ENCODE data around the gene C11orf91. TPM values are rescaled to one million over a fixed set of nuclear protein-coding genes. Genes with fewer than 3 reads are reported as not detected.

The C11orf91 gene
- total and polyA plus RNA-seq, 2 donors (not counting 3 experiments of a cell fraction or from before 2014, with no cell fraction given): 0.94 to 2.1 TPM

DNA sequence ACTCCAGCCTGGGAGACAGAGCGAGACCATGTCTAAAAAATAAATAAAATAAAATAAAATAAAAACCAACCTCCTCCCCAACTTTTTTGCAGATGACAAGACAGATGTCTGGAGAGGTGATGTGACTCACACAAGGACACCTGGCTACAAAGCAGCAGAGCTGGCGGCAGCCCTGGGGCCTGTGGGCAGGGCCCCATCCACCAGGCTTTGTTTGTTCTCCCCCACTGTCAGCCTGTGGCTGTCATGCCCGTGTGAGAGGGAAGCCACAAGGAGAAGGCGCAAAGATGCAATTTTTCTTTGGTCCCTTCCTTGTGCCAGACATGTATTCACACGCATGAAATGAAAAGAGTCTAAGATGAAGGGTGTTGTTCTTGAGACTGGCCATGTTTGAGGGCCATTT is 19.0 kb upstream of the C11orf91 start:
- Histone ChIP-seq H3K9me1 (replicated peaks; ENCODE audit: control insufficient read depth, extremely low read depth, insufficient read depth, low read length) (no peaks in the 10 kb centered on the region), H3K4me3 (replicated peaks in 1 of 3; ENCODE audit: insufficient read depth in 1 of 3, low read depth in 1 of 3, low read length in 3 of 3) (no peak overlapping the region), H3K4me1 (ENCODE audit: control insufficient read depth, extremely low read depth, insufficient read depth, low read length) (peaks cover 60% of the 10 kb centered on the region), H4K20me1 (replicated peaks; ENCODE audit: control insufficient read depth, extremely low read depth, insufficient read depth, low read length) (no peaks in the 10 kb centered on the region), H3K9ac (replicated peaks; ENCODE audit: extremely low read depth, insufficient read depth, low read length) (no peak overlapping the region), H3K36me3 (ENCODE audit: control insufficient read depth in 2 of 2, extremely low read depth in 1 of 2, insufficient read depth in 2 of 2, low read length in 2 of 2) (peaks cover 26 to 40% of the 10 kb centered on the region in 2 experiments), H3K27ac (ENCODE audit: insufficient read depth, low read depth, low read length) (peak overlapping the region; percentile 99), H2AFZ (ENCODE audit: low read depth, low read length) (no peak overlapping the region), H3K9me3 (replicated peaks; ENCODE audit: control insufficient read depth, insufficient read depth, low read length) (no peaks in the 10 kb centered on the region), H3K4me2 (ENCODE audit: insufficient read depth, low read length) (no peak overlapping the region), H3K27me3 (ENCODE audit: control insufficient read depth in 2 of 2, insufficient read depth in 2 of 2, low read length in 2 of 2) (no peaks in the 10 kb centered on the region), H3K79me2 (ENCODE audit: control insufficient read depth, insufficient read depth, low read length) (peaks cover 99% of the 10 kb centered on the region)
- dilution Hi-C loops (cut with MboI; ENCODE audit: extremely low pct_ligation_motif_present, low sequenced_read_pairs): no loop called here
- TF ChIP-seq POLR2A (IDR thresholded peaks at IDR 0.05; ENCODE audit: low read depth, low read length) (no peak), JUN (IDR thresholded peaks at IDR 0.05; ENCODE audit: borderline replicate concordance, insufficient read depth, insufficient read length, low read depth) (no peak), EZH2 (IDR thresholded peaks at IDR 0.05; ENCODE audit: borderline replicate concordance, low read depth, low read length, severe bottlenecking) (no peak), GATA2 (IDR thresholded peaks at IDR 0.05; ENCODE audit: insufficient read depth, insufficient read length, low read depth, low read length) (no peak), FOS (IDR thresholded peaks at IDR 0.05; ENCODE audit: borderline replicate concordance, insufficient read depth, low read length) (no peak), POLR2AphosphoS5 (IDR thresholded peaks at IDR 0.05; ENCODE audit: insufficient read depth, low read depth, low read length) (peak; percentile 5)
- TF ChIP-seq, protein P1, sequence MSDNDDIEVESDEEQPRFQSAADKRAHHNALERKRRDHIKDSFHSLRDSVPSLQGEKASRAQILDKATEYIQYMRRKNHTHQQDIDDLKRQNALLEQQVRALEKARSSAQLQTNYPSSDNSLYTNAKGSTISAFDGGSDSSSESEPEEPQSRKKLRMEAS (IDR thresholded peaks at IDR 0.05; ENCODE audit: insufficient read depth, insufficient read length): no peak
- TF ChIP-seq, protein P2, sequence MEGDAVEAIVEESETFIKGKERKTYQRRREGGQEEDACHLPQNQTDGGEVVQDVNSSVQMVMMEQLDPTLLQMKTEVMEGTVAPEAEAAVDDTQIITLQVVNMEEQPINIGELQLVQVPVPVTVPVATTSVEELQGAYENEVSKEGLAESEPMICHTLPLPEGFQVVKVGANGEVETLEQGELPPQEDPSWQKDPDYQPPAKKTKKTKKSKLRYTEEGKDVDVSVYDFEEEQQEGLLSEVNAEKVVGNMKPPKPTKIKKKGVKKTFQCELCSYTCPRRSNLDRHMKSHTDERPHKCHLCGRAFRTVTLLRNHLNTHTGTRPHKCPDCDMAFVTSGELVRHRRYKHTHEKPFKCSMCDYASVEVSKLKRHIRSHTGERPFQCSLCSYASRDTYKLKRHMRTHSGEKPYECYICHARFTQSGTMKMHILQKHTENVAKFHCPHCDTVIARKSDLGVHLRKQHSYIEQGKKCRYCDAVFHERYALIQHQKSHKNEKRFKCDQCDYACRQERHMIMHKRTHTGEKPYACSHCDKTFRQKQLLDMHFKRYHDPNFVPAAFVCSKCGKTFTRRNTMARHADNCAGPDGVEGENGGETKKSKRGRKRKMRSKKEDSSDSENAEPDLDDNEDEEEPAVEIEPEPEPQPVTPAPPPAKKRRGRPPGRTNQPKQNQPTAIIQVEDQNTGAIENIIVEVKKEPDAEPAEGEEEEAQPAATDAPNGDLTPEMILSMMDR (IDR thresholded peaks at IDR 0.05; ENCODE audit: extremely low read depth in 1 of 2, insufficient read depth in 1 of 2, low read depth in 1 of 2, low read length in 2 of 2): no peak
- POLR2A ChIA-PET: no interaction called here
- CTCF ChIA-PET: interaction anchor here (2.8 to 13.8 kb wide), 2 partner anchors 17 to 22 kb away, joined by 9 to 254 read pairs; partner anchors contain the start of gene CD59
- FAIRE-seq: no peak
- intact Hi-C loops (cut with micrococcal nuclease): no loop called here
- DNase-seq (ENCODE audit: low read depth, low spot score): no peak
- no TSS peak for BruUV-seq (replicated peaks)

Measured in endothelial cell of umbilical vein (primary cell).